ENCODE results near the gene PPM1E. TPM values are rescaled to one million over a fixed set of nuclear protein-coding genes. Genes with fewer than 3 reads are reported as not detected.
"Not testable (repeated sequence)": the region's sequence is repeated elsewhere in the genome, so short reads cannot be mapped to it uniquely, and the experiment has no call there.

Gene PPM1E
- total RNA-seq, 4 donors from 2014 or later, result under 0.01 to 0.42 TPM; not detected in 2

- no peak for DNase-seq (ENCODE audit: low spot score in 2 of 2)
- Histone ChIP-seq H3K27me3 (no peaks in the 10 kb centered on the region), H3K9me3 (no peaks in the 10 kb centered on the region), H3K4me1 (no peaks in the 10 kb centered on the region), H3K4me3 (no peak overlapping the region), H3K36me3 (no peaks in the 10 kb centered on the region), H3K27ac (no peak overlapping the region)
- 64 to 66% methylated on average over 3 of the region's 3 CpGs for WGBS, 2 donors
- no peak for TF ChIP-seq POLR2A (IDR thresholded peaks at IDR 0.05)
- TF ChIP-seq, protein P1, sequence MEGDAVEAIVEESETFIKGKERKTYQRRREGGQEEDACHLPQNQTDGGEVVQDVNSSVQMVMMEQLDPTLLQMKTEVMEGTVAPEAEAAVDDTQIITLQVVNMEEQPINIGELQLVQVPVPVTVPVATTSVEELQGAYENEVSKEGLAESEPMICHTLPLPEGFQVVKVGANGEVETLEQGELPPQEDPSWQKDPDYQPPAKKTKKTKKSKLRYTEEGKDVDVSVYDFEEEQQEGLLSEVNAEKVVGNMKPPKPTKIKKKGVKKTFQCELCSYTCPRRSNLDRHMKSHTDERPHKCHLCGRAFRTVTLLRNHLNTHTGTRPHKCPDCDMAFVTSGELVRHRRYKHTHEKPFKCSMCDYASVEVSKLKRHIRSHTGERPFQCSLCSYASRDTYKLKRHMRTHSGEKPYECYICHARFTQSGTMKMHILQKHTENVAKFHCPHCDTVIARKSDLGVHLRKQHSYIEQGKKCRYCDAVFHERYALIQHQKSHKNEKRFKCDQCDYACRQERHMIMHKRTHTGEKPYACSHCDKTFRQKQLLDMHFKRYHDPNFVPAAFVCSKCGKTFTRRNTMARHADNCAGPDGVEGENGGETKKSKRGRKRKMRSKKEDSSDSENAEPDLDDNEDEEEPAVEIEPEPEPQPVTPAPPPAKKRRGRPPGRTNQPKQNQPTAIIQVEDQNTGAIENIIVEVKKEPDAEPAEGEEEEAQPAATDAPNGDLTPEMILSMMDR (IDR thresholded peaks at IDR 0.05), result no peak
- TF ChIP-seq EP300 (IDR thresholded peaks at IDR 0.05), result no peak
Observed at GRCh38 chr17:58932956-58933355, 177.3 kb downstream of the PPM1E start.

DNA sequence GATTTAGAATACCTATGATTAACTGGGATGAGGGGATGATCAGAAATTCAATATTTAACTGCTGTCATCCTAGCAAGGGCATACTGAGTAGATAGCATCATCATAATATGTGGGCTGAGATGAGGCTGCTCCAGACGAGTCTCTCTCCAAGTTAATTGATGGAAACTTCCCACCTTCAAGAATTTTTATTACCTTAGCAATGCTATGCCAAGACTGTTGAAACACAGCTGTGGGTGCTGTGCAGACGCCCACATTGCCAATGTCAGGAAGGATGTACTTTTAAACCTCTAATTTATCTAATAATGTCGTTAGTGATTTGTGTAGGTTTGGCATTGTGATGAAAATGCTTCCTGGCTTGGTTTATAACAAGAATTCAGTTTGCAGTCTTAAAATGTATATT lies 180.6 kb downstream of the PPM1E start:
- DNase-seq (ENCODE audit: low spot score in 2 of 2), result no peak
- Histone ChIP-seq H3K36me3 (no peaks in the 10 kb centered on the region), H3K27ac (no peak overlapping the region), H3K4me1 (no peaks in the 10 kb centered on the region), H3K27me3 (no peaks in the 10 kb centered on the region), H3K9me3 (no peaks in the 10 kb centered on the region), H3K4me3 (no peak overlapping the region)
- TF ChIP-seq POLR2A (IDR thresholded peaks at IDR 0.05) (no peak), EP300 (IDR thresholded peaks at IDR 0.05) (no peak)
- TF ChIP-seq, protein P1 (IDR thresholded peaks at IDR 0.05), result no peak
- WGBS, 2 donors, result 40 to 43% methylated on average over 3 of the region's 3 CpGs

DNA sequence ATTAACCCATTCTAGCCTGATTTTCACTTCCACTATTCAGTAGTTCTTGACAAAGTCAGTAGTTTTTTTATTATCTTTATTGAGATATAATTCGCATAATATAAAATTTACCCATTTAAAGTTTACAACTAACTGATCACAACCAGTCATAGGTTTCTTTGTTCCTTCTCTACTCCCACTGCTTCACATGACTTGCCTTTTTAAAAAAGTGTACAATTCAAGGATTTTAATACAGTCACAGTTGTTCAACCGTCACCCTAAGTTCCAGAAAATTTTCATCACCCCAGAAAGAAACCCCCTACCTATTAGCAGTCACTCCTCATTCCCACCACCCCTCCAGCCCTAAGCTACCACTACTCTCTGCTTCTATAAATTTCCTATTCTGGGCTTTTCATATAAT lies 188.5 kb downstream of the PPM1E start:
- 79 to 84% methylated on average over 2 of the region's 2 CpGs for WGBS, 2 donors

DNA sequence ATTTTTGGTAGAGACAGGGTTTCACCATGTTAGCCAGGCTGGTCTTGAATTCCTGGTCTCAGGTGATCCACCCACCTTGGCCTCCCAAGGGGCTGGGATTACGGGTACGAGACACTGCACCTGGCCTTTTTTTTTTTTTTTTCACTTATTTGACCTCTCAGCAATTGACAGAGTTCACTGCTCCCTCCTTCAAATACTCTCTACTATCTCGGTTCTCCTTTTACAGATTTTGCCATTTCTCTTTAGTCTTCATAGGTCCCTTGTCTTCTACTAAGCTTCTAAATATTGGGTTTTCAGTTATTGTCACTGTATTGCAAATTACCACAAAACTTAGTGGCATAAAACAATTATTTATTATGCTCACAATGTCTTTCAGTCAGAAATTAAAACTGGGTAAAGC lies 191.8 kb downstream of the PPM1E start:
- H3K36me3 ChIP-seq, result no peaks in the 10 kb centered on the region
- H3K4me1 ChIP-seq, result no peaks in the 10 kb centered on the region
- TF ChIP-seq, protein P1 (IDR thresholded peaks at IDR 0.05), result no peak
- no peak for TF ChIP-seq EP300 (IDR thresholded peaks at IDR 0.05)
- no peak for TF ChIP-seq POLR2A (IDR thresholded peaks at IDR 0.05)
- no peak overlapping the region for H3K27ac ChIP-seq
- no peaks in the 10 kb centered on the region for H3K27me3 ChIP-seq
- WGBS, 2 donors, result 84 to 93% methylated on average over 3 of the region's 3 CpGs
- H3K4me3 ChIP-seq, result no peak overlapping the region
- no peak for DNase-seq (ENCODE audit: low spot score in 2 of 2)
- peaks cover 0 to 37% (median 6%) of the 10 kb centered on the region in 4 donors for H3K9me3 ChIP-seq

More for the DNA sequence above, 188.5 kb downstream of the PPM1E start:
- H3K4me3 ChIP-seq, result no peak overlapping the region
- peaks cover 0 to 5% (median 0%) of the 10 kb centered on the region in 4 donors for H3K9me3 ChIP-seq
- H3K4me1 ChIP-seq, result no peaks in the 10 kb centered on the region
- TF ChIP-seq, protein P1 (IDR thresholded peaks at IDR 0.05), result no peak
- TF ChIP-seq EP300 (IDR thresholded peaks at IDR 0.05) (no peak), POLR2A (IDR thresholded peaks at IDR 0.05) (no peak)
- DNase-seq (ENCODE audit: low spot score in 2 of 2), result no peak
- no peak overlapping the region for H3K27ac ChIP-seq
- H3K27me3 ChIP-seq, result no peaks in the 10 kb centered on the region
- H3K36me3 ChIP-seq, result no peaks in the 10 kb centered on the region

DNA sequence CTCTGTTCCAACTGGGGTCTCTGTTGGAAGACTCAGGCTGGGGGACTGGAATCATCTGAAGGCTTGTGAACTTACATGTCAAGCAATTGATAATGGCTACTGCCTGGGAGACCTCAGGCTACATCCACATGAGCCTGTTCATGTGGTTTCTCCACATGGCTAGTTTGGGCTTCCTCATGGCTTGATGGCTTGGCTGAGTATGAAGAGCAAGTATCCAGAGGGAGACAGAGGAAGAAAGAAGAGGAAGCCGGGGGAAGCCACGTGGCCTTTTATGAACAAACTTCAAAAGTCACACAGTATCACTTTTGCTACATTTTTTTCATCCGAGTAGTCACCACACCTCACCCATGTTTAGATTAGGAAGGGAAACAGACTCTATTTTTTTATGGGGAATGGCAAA lies 192.2 kb downstream of the PPM1E start:
- TF ChIP-seq POLR2A (IDR thresholded peaks at IDR 0.05), result no peak
- TF ChIP-seq, protein P1 (IDR thresholded peaks at IDR 0.05), result no peak
- H3K27me3 ChIP-seq, result no peaks in the 10 kb centered on the region
- no peaks in the 10 kb centered on the region for H3K36me3 ChIP-seq
- DNase-seq (ENCODE audit: low spot score in 2 of 2), result no peak
- H3K9me3 ChIP-seq, result peaks cover 0 to 38% (median 6%) of the 10 kb centered on the region in 4 donors
- H3K27ac ChIP-seq, result no peak overlapping the region
- H3K4me1 ChIP-seq, result no peaks in the 10 kb centered on the region
- H3K4me3 ChIP-seq, result no peak overlapping the region
- WGBS, 2 donors, result 72 to 78% methylated on average over 3 of the region's 3 CpGs

GRCh38 chr17:58954358-58954757 lies 198.7 kb downstream of the PPM1E start:
- not testable (repeated sequence) for H3K36me3 ChIP-seq; H3K4me1 ChIP-seq; H3K4me3 ChIP-seq; H3K27me3 ChIP-seq; H3K27ac ChIP-seq; DNase-seq (ENCODE audit: low spot score in 2 of 2)
- peaks cover 0 to 30% (median 6%) of the 10 kb centered on the region in 4 donors for H3K9me3 ChIP-seq
- WGBS, 2 donors, result 85 to 86% methylated on average over 2 of the region's 2 CpGs
